Thyroid gland (tissue), 4 donors: Measurements from ENCODE around the gene TCIRG1. TPM values are rescaled to one million over a fixed set of nuclear protein-coding genes. Genes with fewer than 3 reads are reported as not detected.

Experiments
- DNase-seq, 2 donors: peaks; one replicate each; pipeline ENCODE4 v3.0.0-alpha.2; 2019
- H3K27ac ChIP-seq, 3 donors: fragments of 200-600 bp; sonication (generic); 1 replicate in 2 of 3; 2 replicates in 1 of 3; pipeline ENCODE4 v1.5.1; 2016 to 2019; ENCODE audit warnings: mild to moderate bottlenecking in 1 of 3, moderate library complexity in 1 of 3
- H3K27me3 ChIP-seq: fragments of 200-600 bp; sonication (generic); one replicate; pipeline ENCODE4 v1.5.1; 2019
- H3K36me3 ChIP-seq, 2 donors: fragments of 200-600 bp; sonication (generic); one replicate each; pipeline ENCODE4 v1.5.1; 2016 to 2019
- H3K4me1 ChIP-seq, 2 donors: fragments of 200-600 bp; sonication (generic); one replicate each; pipeline ENCODE4 v1.5.1; 2017 to 2019
- H3K4me3 ChIP-seq, 3 donors: fragments of 200-600 bp; sonication (generic); replicated peaks in 1 of 3; 1 replicate in 2 of 3; 2 replicates in 1 of 3; pipeline ENCODE4 v1.5.1; 2016; ENCODE audit warnings: mild to moderate bottlenecking in 1 of 3
- H3K9me3 ChIP-seq: fragments of 200-600 bp; sonication (generic); one replicate; pipeline ENCODE4 v1.5.1; 2017
- CTCF ChIP-seq, 6 experiments: fragments of 200-600 bp in 3 of 6; fragments of 450-650 bp in 3 of 6; sonication (generic) in 3 of 6; IDR thresholded peaks; one replicate each; pipeline ENCODE4 v1.5.1; 2016 to 2019; ENCODE audit warnings: antibody characterized with exemption in 6 of 6, mild to moderate bottlenecking in 2 of 6, inconsistent platforms in 1 of 6, moderate library complexity in 1 of 6
- POLR2A ChIP-seq, 2 donors: fragments of 450-650 bp; IDR thresholded peaks; one replicate each; pipeline ENCODE4 v1.6.1; 2017; ENCODE audit warnings: antibody characterized with exemption in 2 of 2, mild to moderate bottlenecking in 2 of 2, moderate library complexity in 1 of 2
- WGBS, 2 donors: methylation state at CpG; one replicate each; pipeline ENCODE4 v1.1.5; 2017; 5-methylcytosine and 5-hydroxymethylcytosine counted together
- intact Hi-C: fragments of 100-400 bp; cut with DNase I; formaldehyde crosslinking; loops from one replicate; pipeline ENCODE4 v1.15.1; 2023
- total RNA-seq, 4 donors: library from RNA; depleted of rRNA; stranded (reverse); fragments of >200 nt; gene quantifications; one replicate each; pipeline ENCODE4 v1.2.3, GENCODE V29; 2016

Gene TCIRG1
- total RNA-seq, 4 donors from 2014 or later: 74.8 to 141 (median 121) TPM

GRCh38 chr11:68009391-68010089 lies 29.3 kb upstream of the TCIRG1 start:
- peaks cover 12 to 50% of the 10 kb centered on the region in 2 donors for H3K4me1 ChIP-seq
- H3K27ac ChIP-seq: peak overlapping the region; percentile 67 to 94 (median 93)
- peak; percentile 38 to 47 for DNase-seq
- no peaks in the 10 kb centered on the region for H3K36me3 ChIP-seq
- H3K4me3 ChIP-seq: no peak overlapping the region
- no peaks in the 10 kb centered on the region for H3K9me3 ChIP-seq
- no peaks in the 10 kb centered on the region for H3K27me3 ChIP-seq
- WGBS, 2 donors: 69 to 76% methylated on average over 12 of the region's 12 CpGs
- TF ChIP-seq CTCF (IDR thresholded peaks at IDR 0.05): peak in 3 of 6 experiments; percentile 14 to 30 (median 19)
- no peak for TF ChIP-seq POLR2A (IDR thresholded peaks at IDR 0.05)
- intact Hi-C loops: loop anchor here (10.0 kb wide), 1 partner anchor 205 kb away; the partner anchor contains the start of gene KMT5B

- H3K36me3 ChIP-seq: no peaks in the 10 kb centered on the region
- H3K9me3 ChIP-seq: no peaks in the 10 kb centered on the region
- no peak within 1 kb of the TSS for H3K4me3 ChIP-seq
- TF ChIP-seq POLR2A (IDR thresholded peaks at IDR 0.05): peak in 1 of 2 donors; percentile 75
- TF ChIP-seq CTCF (IDR thresholded peaks at IDR 0.05): peak in 3 of 6 experiments; percentile 5 to 30 (median 20)
- intact Hi-C loops: no loop called here
- H3K27ac ChIP-seq: peak within 1 kb of the TSS; percentile 67 to 94 (median 93)
- peaks cover 12 to 55% of the 10 kb centered on the region in 2 donors for H3K4me1 ChIP-seq
- peak; percentile 96 to 98 for DNase-seq
- no peaks in the 10 kb centered on the region for H3K27me3 ChIP-seq
- 21 to 30% methylated on average over 22 to 30 of the region's 33 CpGs for WGBS, 2 donors
Observed at GRCh38 chr11:68010090-68011041, 28.5 kb upstream of the TCIRG1 start, which contains the start of gene ALDH3B1. ALDH3B1 (plus strand) TSS chr11:68010327; CDS start chr11:68015298, 4,971 bp downstream.

- intact Hi-C loops: no loop called here
- Histone ChIP-seq H3K9me3 (no peaks in the 10 kb centered on the region), H3K4me3 (no peak overlapping the region), H3K27ac (peak overlapping the region; percentile 67 to 94 (median 93)), H3K4me1 (peaks cover 12 to 55% of the 10 kb centered on the region in 2 donors), H3K27me3 (no peaks in the 10 kb centered on the region), H3K36me3 (no peaks in the 10 kb centered on the region)
- TF ChIP-seq POLR2A (IDR thresholded peaks at IDR 0.05) (no peak), CTCF (IDR thresholded peaks at IDR 0.05) (no peak)
- no peak for DNase-seq
- WGBS, 2 donors: 87 to 91% methylated on average over 12 to 15 of the region's 16 CpGs
Observed at GRCh38 chr11:68011051-68011943, 27.5 kb upstream of the TCIRG1 start.

GRCh38 chr11:68012044-68012842 lies 26.6 kb upstream of the TCIRG1 start:
- H3K27ac ChIP-seq: peak overlapping the region in 1 of 3 donors; percentile 94
- no peak overlapping the region for H3K4me3 ChIP-seq
- no peak for DNase-seq
- WGBS, 2 donors: 72 to 88% methylated on average over 7 to 11 of the region's 17 CpGs
- intact Hi-C loops: no loop called here
- no peaks in the 10 kb centered on the region for H3K27me3 ChIP-seq
- H3K9me3 ChIP-seq: no peaks in the 10 kb centered on the region
- H3K4me1 ChIP-seq: peaks cover 12 to 61% of the 10 kb centered on the region in 2 donors
- TF ChIP-seq POLR2A (IDR thresholded peaks at IDR 0.05): no peak
- TF ChIP-seq CTCF (IDR thresholded peaks at IDR 0.05): no peak
- H3K36me3 ChIP-seq: no peaks in the 10 kb centered on the region
